GM19463 (cell line): Measurements from ENCODE around the gene AXIN2.

ENCODE experiments used
- ATAC-seq: cut with Tn5 transposase; IDR thresholded peaks from one replicate; pipeline ENCODE4 v1.9.1; 2021; ENCODE audit warnings: mild to moderate bottlenecking, moderate library complexity; ENCODE audit not compliant: unreplicated experiment

Gene AXIN2

DNA sequence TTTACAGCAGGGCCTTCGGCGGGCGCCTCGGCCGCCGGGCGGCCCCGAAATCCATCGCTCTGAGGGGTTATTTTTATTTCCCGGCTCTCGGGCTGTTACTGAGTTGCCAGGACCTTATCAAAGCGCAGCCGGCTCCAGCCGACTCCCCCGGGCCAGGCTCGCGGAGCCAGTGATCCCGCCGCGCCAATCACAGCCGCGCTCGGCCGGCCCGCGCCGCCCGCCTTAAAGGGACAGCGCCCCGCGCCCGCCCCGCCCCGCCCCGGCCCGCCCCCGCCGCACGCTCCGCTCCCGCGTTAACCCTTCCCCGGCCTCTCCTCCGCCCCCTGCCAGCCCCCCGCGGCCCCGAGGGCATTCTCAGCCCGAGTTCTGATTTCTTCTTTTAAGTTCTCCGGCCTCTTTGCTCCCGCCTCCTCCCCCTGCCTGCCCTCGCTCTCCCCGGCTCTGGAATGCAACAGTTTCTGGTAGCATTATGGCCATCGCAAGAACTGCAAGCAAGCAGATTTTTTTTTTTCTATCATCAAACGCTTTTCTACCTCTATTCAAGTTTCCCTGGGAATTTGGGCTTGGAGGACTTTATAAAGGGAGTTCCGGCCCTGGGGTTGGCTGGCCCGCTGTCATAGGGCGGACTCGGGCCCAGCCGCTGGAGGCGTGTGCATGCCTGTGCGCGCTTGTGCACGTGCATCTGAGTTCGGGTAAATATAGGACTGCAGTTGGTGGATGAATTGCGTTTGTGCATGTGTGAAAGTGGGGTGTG is at the start of gene AXIN2:
TSS of gene AXIN2 (minus strand) at position 197 of the 754 bp plus-strand sequence. CDS start 3,028 bp downstream, outside the sequence.
- peak; percentile 79 for ATAC-seq

DNA sequence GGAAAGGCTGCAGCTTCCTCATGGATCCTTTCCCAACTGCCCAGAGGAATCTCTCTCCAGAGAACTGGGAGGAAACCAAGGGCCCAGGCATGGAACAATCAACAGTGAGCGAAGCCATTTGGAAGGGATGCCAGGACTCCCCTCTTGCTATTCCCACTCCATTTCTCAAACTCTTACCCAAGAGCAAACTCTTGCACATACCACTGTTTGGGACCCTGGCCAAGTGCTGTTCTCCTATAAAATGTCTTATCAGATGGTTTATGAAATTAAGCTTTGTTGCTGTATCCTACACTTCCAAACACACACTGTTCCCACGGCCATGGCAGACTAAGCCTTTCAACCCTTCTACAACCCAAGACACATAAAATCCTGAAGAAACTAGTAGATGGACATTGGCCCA is 48.3 kb upstream of the AXIN2 start:
- ATAC-seq, result no peak

- no peak for ATAC-seq
Observed at GRCh38 chr17:65609286-65609685, 47.8 kb upstream of the AXIN2 start.

GRCh38 chr17:65604070-65604469 is 42.6 kb upstream of the AXIN2 start:
- ATAC-seq, result no peak

DNA sequence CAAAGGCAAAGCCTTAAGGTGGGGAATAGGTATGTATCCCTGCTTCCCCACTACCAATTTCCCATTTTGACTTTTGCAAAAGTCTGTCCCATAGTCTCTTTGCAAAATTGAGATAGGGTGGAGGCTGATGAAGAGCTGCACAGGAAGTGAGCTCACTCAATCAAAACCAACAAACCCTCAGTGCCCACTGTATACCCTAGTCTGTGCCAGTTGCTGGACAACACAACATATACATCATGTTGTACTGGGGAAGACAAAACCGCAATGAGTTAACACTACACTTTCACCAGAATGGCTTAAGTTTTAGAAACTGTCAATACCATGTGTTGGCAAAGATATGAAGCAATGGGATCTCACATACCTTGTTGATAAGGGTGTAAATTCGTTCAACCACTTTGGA is 40.4 kb upstream of the AXIN2 start:
- ATAC-seq, result no peak

GRCh38 chr17:65601145-65601544 is 39.7 kb upstream of the AXIN2 start:
- ATAC-seq, result no peak

DNA sequence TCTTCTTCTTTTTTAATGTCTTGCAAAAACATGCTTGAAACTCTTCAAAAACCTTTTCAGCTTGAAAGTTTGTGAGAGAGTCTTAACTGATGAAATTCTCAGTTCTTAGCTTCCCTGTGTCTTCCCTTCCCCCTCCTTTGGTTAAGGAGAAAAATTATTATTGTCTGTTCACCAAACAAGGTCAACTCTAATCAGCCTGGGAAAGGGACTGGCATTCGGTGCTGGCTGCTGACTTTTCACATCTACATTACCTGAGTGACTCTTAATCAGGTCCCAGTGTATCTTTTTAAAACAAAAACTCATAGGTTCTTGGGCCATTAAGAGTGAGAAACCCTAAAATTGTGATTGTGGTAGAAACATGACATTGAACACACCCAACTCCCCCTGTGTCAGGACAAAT is 39.1 kb upstream of the AXIN2 start:
- no peak for ATAC-seq

GRCh38 chr17:65599650-65600049 is 38.2 kb upstream of the AXIN2 start:
- no peak for ATAC-seq

DNA sequence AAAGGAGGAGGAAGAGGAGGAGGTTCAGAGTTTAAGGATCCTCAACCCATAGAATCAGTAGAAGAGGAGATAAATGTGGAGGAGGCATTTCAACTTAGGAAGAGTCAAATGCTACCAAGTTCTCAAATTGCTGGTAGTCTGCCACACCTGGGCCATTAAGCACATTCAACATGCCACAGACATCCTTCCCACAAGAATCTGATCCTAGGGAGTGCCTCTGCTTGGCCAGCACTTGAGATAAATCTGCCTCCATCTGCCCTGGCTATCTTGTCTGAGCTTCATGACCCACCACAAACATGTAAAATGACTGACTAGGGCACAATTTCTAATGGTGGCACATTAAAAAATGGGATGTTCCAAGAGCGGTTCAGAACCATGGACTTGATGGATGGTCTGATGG is 37.3 kb upstream of the AXIN2 start:
- no peak for ATAC-seq

DNA sequence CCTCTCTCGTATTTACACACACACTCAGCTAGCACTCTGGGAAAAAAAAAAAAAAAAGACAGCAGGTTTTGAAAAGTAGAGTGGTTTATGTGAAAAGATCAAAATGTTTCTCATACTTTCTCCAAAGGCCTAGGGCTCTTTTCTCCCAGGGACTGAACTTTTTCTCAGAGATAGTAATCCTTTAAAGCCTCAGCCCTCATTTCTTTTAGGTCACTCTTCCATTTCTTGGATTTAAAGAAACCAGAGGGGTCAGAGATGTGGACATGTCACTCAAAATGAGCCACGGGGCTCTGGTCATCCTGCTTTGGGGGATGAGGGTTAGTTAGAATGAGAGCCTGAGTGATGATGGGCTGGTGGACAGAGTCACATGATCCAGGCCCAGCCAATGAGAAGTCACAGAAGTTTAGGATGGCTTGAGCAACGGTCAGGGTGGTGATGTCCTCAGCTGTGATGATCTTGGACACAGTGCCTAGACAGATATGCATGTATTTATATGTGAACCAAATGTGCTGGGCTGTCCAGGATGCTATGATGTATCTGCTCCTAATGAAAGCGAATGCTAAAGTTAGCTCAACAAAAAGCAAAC is 33.7 kb upstream of the AXIN2 start:
- no peak for ATAC-seq

DNA sequence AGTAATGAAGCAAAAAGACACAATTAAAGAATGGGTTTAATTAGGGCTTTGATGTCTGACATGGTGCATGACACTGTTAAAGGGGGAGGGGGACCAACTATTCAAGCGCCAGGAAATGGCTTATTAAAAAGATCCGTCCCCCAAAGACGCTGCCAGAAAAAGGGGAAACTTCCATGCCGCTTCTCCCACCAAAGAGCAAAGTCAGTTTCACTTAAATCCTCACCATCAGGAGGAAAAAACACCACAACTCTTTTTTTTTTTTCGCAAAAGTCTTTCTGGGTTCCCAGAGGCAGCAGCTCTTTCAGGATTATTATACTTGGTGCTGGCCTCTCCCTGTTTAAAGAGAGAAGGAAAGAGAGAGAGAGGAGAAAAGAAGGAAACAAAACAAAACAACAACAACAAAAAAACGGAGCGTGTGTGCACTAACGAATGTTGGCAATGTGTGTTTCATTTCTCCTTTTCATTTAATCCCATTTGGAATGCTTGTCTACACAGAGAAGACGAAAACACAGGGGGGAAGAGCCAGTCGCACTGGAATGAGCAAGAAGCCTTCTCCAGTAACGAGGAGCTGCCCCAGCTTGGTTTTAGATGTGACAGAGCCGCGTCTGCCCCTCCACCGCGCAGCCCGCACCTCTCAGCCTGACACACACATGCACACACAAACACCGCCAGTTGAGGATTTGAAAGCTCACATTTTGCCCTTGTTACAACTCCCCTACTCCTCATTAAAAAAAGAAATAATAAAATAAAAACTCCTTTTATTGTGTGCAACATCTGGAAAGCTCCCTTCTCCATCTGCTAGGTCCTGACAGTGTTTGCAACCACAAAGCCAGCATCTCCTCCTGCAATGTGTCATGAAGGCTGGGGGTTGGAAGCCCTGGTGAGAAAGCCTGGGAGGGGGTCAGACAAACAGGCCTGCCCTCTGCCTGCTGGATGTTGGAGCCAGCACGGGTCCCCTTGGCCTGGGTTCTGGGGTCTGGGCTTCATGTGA is 32.7 kb upstream of the AXIN2 start:
- no peak for ATAC-seq

GRCh38 chr17:65593092-65593854 is 31.8 kb upstream of the AXIN2 start:
- ATAC-seq, result no peak

- ATAC-seq, result no peak
Observed at GRCh38 chr17:65592125-65592965, 30.9 kb upstream of the AXIN2 start.

- no peak for ATAC-seq
Observed at GRCh38 chr17:65589321-65589720, 27.9 kb upstream of the AXIN2 start.

GRCh38 chr17:65588181-65588808 is 26.8 kb upstream of the AXIN2 start:
- ATAC-seq, result no peak

DNA sequence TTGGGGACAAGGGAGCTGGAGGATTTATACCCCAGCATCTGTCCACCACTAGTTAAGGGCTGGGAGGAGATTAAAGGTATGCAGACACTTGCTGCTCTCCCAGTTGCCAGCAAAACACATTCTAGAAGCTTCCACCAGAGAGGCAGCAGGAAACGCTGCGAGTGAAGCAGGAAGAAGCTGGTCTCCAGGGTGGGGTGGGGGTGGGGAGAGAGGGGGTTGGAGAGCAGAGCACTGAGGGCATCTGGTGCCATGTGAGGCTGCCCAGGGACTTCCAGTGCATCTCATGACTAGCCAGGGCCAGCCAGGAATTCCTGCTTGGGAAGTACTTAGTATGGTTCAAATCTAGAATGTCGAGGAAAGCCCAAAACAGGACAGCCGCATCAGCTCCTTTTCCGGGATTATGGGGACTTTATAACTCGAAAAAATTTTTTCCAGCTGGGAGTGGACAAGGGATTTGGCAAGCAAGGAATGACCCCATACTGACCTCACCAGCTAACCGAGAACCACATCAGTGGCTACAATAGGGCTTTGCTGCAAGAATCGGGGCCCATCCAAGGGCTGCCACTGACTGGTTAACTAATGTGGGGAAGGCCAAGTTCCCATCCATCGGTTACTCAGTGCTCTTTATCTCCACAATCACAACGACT is 26.2 kb upstream of the AXIN2 start:
- ATAC-seq, result no peak

GRCh38 chr17:65586899-65587298 is 25.5 kb upstream of the AXIN2 start:
- ATAC-seq, result no peak

GRCh38 chr17:65584604-65585521 is 23.4 kb upstream of the AXIN2 start:
- ATAC-seq, result no peak
